Thyroid gland (tissue), 4 donors: ENCODE data around the gene DRG2.

ENCODE experiments used
- POLR2A ChIP-seq, 2 donors: fragments of 450-650 bp; IDR thresholded peaks; one replicate each; pipeline ENCODE4 v1.6.1; 2017; ENCODE audit warnings: antibody characterized with exemption in 2 of 2, mild to moderate bottlenecking in 2 of 2, moderate library complexity in 1 of 2
- TF ChIP-seq, protein P1 (sequence below), 6 experiments: fragments of 200-600 bp in 3 of 6; fragments of 450-650 bp in 3 of 6; sonication (generic) in 3 of 6; IDR thresholded peaks; one replicate each; pipeline ENCODE4 v1.5.1; 2016 to 2019; ENCODE audit warnings: antibody characterized with exemption in 6 of 6, mild to moderate bottlenecking in 2 of 6, inconsistent platforms in 1 of 6, moderate library complexity in 1 of 6

DNA sequence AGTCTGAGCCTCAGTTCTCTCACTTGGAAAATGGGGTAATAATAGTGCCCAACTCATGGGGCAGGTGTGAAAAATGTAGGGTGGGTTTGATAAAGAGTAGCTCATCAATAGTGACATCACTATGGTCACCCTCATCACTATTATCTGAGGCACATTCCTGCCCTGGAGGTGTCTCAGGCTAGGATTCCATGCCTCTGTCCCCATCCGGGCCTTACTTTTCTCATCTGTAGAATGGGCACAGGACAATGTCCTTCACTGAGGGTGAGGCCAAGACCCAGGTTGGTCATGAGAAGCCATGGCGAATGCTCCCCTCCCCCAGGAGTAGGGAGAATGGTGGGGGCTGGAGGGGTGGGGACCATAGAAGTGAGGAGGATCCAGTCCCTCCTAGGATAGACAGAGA is 51.3 kb downstream of the DRG2 start:
- no peak for TF ChIP-seq POLR2A (IDR thresholded peaks at IDR 0.05)
- TF ChIP-seq, protein P1, sequence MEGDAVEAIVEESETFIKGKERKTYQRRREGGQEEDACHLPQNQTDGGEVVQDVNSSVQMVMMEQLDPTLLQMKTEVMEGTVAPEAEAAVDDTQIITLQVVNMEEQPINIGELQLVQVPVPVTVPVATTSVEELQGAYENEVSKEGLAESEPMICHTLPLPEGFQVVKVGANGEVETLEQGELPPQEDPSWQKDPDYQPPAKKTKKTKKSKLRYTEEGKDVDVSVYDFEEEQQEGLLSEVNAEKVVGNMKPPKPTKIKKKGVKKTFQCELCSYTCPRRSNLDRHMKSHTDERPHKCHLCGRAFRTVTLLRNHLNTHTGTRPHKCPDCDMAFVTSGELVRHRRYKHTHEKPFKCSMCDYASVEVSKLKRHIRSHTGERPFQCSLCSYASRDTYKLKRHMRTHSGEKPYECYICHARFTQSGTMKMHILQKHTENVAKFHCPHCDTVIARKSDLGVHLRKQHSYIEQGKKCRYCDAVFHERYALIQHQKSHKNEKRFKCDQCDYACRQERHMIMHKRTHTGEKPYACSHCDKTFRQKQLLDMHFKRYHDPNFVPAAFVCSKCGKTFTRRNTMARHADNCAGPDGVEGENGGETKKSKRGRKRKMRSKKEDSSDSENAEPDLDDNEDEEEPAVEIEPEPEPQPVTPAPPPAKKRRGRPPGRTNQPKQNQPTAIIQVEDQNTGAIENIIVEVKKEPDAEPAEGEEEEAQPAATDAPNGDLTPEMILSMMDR (IDR thresholded peaks at IDR 0.05) = no peak
